Karpas-422 (cell line): Measurements from ENCODE around the gene CCN5. TPM values are rescaled to one million over a fixed set of nuclear protein-coding genes. Genes with fewer than 3 reads are reported as not detected.
"Not testable (repeated sequence)": the region's sequence is repeated elsewhere in the genome, so short reads cannot be mapped to it uniquely, and the experiment has no call there.

ENCODE experiments used
- DNase-seq: peaks from one replicate; pipeline ENCODE4 v3.0.0-alpha.2; 2015
- H2AFZ ChIP-seq: fragments of 200-600 bp; sonication (generic); 2 replicates; pipeline ENCODE4 v1.6.1; 2014; ENCODE audit warnings: antibody characterized with exemption, low read length, mixed read lengths
- H3K27ac ChIP-seq: fragments of 200-600 bp; sonication (generic); 2 replicates; pipeline ENCODE4 v1.5.1; 2014; ENCODE audit warnings: mild to moderate bottlenecking, low read length, moderate library complexity
- H3K27me3 ChIP-seq: fragments of 200-600 bp; sonication (generic); 2 replicates; pipeline ENCODE4 v1.6.1; 2014; ENCODE audit warnings: low read length, mixed read lengths
- H3K36me3 ChIP-seq: fragments of 200-600 bp; sonication (generic); 2 replicates; pipeline ENCODE4 v1.6.1; 2014; ENCODE audit warnings: low read length, mixed read lengths; ENCODE audit not compliant: insufficient read depth
- H3K4me1 ChIP-seq: fragments of 200-600 bp; sonication (generic); 2 replicates; pipeline ENCODE4 v1.6.1; 2014; ENCODE audit warnings: mild to moderate bottlenecking, low read length, mixed read lengths
- H3K4me2 ChIP-seq: fragments of 200-600 bp; sonication (generic); 2 replicates; pipeline ENCODE4 v1.6.1; 2014; ENCODE audit warnings: low read length, low read depth, mild to moderate bottlenecking; ENCODE audit not compliant: poor library complexity, severe bottlenecking
- H3K4me3 ChIP-seq: fragments of 200-600 bp; sonication (generic); 2 replicates; pipeline ENCODE4 v1.5.1; 2014; ENCODE audit warnings: mild to moderate bottlenecking, antibody characterized with exemption, low read length, mixed read lengths
- H3K79me2 ChIP-seq: fragments of 200-600 bp; sonication (generic); 2 replicates; pipeline ENCODE4 v1.6.1; 2014; ENCODE audit warnings: mild to moderate bottlenecking, low read length, mixed read lengths
- H3K9ac ChIP-seq: fragments of 200-600 bp; sonication (generic); 2 replicates; pipeline ENCODE4 v1.6.0; 2014; ENCODE audit warnings: low read length
- H3K9me2 ChIP-seq: fragments of 200-600 bp; sonication (generic), shearing (Covaris generic); replicated peaks from 2 replicates; pipeline ENCODE4 v1.6.0; 2014; ENCODE audit warnings: mild to moderate bottlenecking, low read length, moderate library complexity; ENCODE audit not compliant: insufficient read depth
- H3K9me3 ChIP-seq: fragments of 300-700, 200-600 bp; sonication (generic); 2 replicates; pipeline ENCODE4 v1.6.1; 2014; ENCODE audit warnings: low read length, mixed read lengths
- H4K20me1 ChIP-seq: fragments of 200-600 bp; sonication (generic); 2 replicates; pipeline ENCODE4 v1.6.1; 2014; ENCODE audit warnings: mild to moderate bottlenecking, antibody characterized with exemption, low read length, low read depth; ENCODE audit not compliant: insufficient read depth
- total RNA-seq: library from RNA; depleted of rRNA; stranded (reverse); fragments of >200 nt; shearing (Covaris generic); gene quantifications from 2 replicates; pipeline ENCODE4 v1.2.3, GENCODE V29; 2014; ENCODE audit warnings: low replicate concordance

CCN5 gene
- total RNA-seq, 1 experiment from 2014 or later = not detected

- H3K79me2 ChIP-seq = no peaks in the 10 kb centered on the region
- DNase-seq = no peak
- H2AFZ ChIP-seq = no peak overlapping the region
- H3K27ac ChIP-seq = no peak overlapping the region
- H3K4me2 ChIP-seq = no peak overlapping the region
- H3K9me2 ChIP-seq = no peaks in the 10 kb centered on the region
- H3K9me3 ChIP-seq = no peaks in the 10 kb centered on the region
- no peaks in the 10 kb centered on the region for H3K36me3 ChIP-seq
- H3K27me3 ChIP-seq = no peaks in the 10 kb centered on the region
- H3K4me1 ChIP-seq = no peaks in the 10 kb centered on the region
- no peak overlapping the region for H3K4me3 ChIP-seq
- no peaks in the 10 kb centered on the region for H4K20me1 ChIP-seq
- H3K9ac ChIP-seq = no peak overlapping the region
Measured at GRCh38 chr20:44691424-44692423, 23.4 kb upstream of the CCN5 start.

- no peaks in the 10 kb centered on the region for H3K4me1 ChIP-seq
- H3K9me3 ChIP-seq = no peaks in the 10 kb centered on the region
- no peaks in the 10 kb centered on the region for H3K9me2 ChIP-seq
- H3K36me3 ChIP-seq = no peaks in the 10 kb centered on the region
- H3K79me2 ChIP-seq = no peaks in the 10 kb centered on the region
- H3K4me2 ChIP-seq = no peak overlapping the region
- H3K27me3 ChIP-seq = no peaks in the 10 kb centered on the region
- H2AFZ ChIP-seq = no peak overlapping the region
- no peak overlapping the region for H3K4me3 ChIP-seq
- no peaks in the 10 kb centered on the region for H4K20me1 ChIP-seq
- H3K9ac ChIP-seq = no peak overlapping the region
- no peak for DNase-seq
- no peak overlapping the region for H3K27ac ChIP-seq
Measured at GRCh38 chr20:44692932-44693480, 22.2 kb upstream of the CCN5 start.

GRCh38 chr20:44693627-44694026 lies 21.5 kb upstream of the CCN5 start:
- no peaks in the 10 kb centered on the region for H3K9me2 ChIP-seq
- H3K27ac ChIP-seq = no peak overlapping the region
- no peaks in the 10 kb centered on the region for H3K79me2 ChIP-seq
- no peaks in the 10 kb centered on the region for H3K27me3 ChIP-seq
- no peaks in the 10 kb centered on the region for H3K4me1 ChIP-seq
- H4K20me1 ChIP-seq = no peaks in the 10 kb centered on the region
- H3K4me3 ChIP-seq = no peak overlapping the region
- no peak overlapping the region for H2AFZ ChIP-seq
- no peak for DNase-seq
- H3K36me3 ChIP-seq = no peaks in the 10 kb centered on the region
- H3K9me3 ChIP-seq = no peaks in the 10 kb centered on the region
- H3K9ac ChIP-seq = no peak overlapping the region
- H3K4me2 ChIP-seq = no peak overlapping the region

- Histone ChIP-seq H2AFZ (no peak overlapping the region), H3K4me2 (no peak overlapping the region), H3K79me2 (no peaks in the 10 kb centered on the region), H3K36me3 (no peaks in the 10 kb centered on the region), H3K9me2 (no peaks in the 10 kb centered on the region), H3K4me1 (no peaks in the 10 kb centered on the region), H3K27me3 (no peaks in the 10 kb centered on the region), H3K27ac (no peak overlapping the region), H3K4me3 (no peak overlapping the region), H3K9ac (no peak overlapping the region), H4K20me1 (no peaks in the 10 kb centered on the region), H3K9me3 (no peaks in the 10 kb centered on the region)
- no peak for DNase-seq
Measured at GRCh38 chr20:44694159-44694558, 21.0 kb upstream of the CCN5 start.

- no peaks in the 10 kb centered on the region for H4K20me1 ChIP-seq
- H3K27ac ChIP-seq = no peak overlapping the region
- no peaks in the 10 kb centered on the region for H3K79me2 ChIP-seq
- H3K9me3 ChIP-seq = no peaks in the 10 kb centered on the region
- no peak overlapping the region for H2AFZ ChIP-seq
- H3K27me3 ChIP-seq = no peaks in the 10 kb centered on the region
- H3K4me1 ChIP-seq = no peaks in the 10 kb centered on the region
- DNase-seq = peak; percentile 16
- no peak overlapping the region for H3K4me2 ChIP-seq
- H3K9me2 ChIP-seq = no peaks in the 10 kb centered on the region
- H3K9ac ChIP-seq = no peak overlapping the region
- no peak overlapping the region for H3K4me3 ChIP-seq
- no peaks in the 10 kb centered on the region for H3K36me3 ChIP-seq
Measured at GRCh38 chr20:44695295-44695673, 19.9 kb upstream of the CCN5 start.

GRCh38 chr20:44695674-44696300 lies 19.4 kb upstream of the CCN5 start:
- H3K9ac ChIP-seq = no peak overlapping the region
- H3K36me3 ChIP-seq = no peaks in the 10 kb centered on the region
- H3K27ac ChIP-seq = no peak overlapping the region
- no peak overlapping the region for H2AFZ ChIP-seq
- no peaks in the 10 kb centered on the region for H3K27me3 ChIP-seq
- no peak overlapping the region for H3K4me2 ChIP-seq
- H4K20me1 ChIP-seq = no peaks in the 10 kb centered on the region
- no peaks in the 10 kb centered on the region for H3K9me2 ChIP-seq
- H3K4me3 ChIP-seq = no peak overlapping the region
- no peaks in the 10 kb centered on the region for H3K9me3 ChIP-seq
- no peaks in the 10 kb centered on the region for H3K4me1 ChIP-seq
- DNase-seq = peak; percentile 7
- H3K79me2 ChIP-seq = no peaks in the 10 kb centered on the region

- H3K79me2 ChIP-seq = no peaks in the 10 kb centered on the region
- H3K9ac ChIP-seq = no peak overlapping the region
- no peaks in the 10 kb centered on the region for H3K9me3 ChIP-seq
- H3K27me3 ChIP-seq = no peaks in the 10 kb centered on the region
- no peak overlapping the region for H3K4me3 ChIP-seq
- no peaks in the 10 kb centered on the region for H3K9me2 ChIP-seq
- no peaks in the 10 kb centered on the region for H3K36me3 ChIP-seq
- no peak overlapping the region for H3K27ac ChIP-seq
- H2AFZ ChIP-seq = no peak overlapping the region
- no peaks in the 10 kb centered on the region for H3K4me1 ChIP-seq
- H3K4me2 ChIP-seq = no peak overlapping the region
- DNase-seq = peak; percentile 59
- H4K20me1 ChIP-seq = no peaks in the 10 kb centered on the region
Measured at GRCh38 chr20:44696315-44696714, 18.9 kb upstream of the CCN5 start.

- not testable (repeated sequence) for H3K36me3 ChIP-seq, H3K9me2 ChIP-seq, H3K9ac ChIP-seq, H4K20me1 ChIP-seq, H2AFZ ChIP-seq, H3K27me3 ChIP-seq, H3K9me3 ChIP-seq, H3K4me3 ChIP-seq, H3K4me1 ChIP-seq, H3K4me2 ChIP-seq, H3K27ac ChIP-seq, H3K79me2 ChIP-seq
- peak; percentile 32 for DNase-seq
Measured at GRCh38 chr20:44697041-44697440, 18.1 kb upstream of the CCN5 start.
